C4-2B (cell line): Measurements from ENCODE around the gene JARID2.

ENCODE experiments used
- H3K27ac ChIP-seq: fragments of 450-650 bp; 2 replicates; pipeline ENCODE4 v1.5.1; 2017
- ZFX ChIP-seq: fragments of 450-650 bp; IDR thresholded peaks from 2 replicates; pipeline ENCODE4 v1.6.1; 2017
- TF ChIP-seq, protein P1 (sequence below): fragments of 450-650 bp; conservative IDR thresholded peaks from 2 replicates; pipeline ENCODE4 v1.5.1; 2017; ENCODE audit warnings: mild to moderate bottlenecking

JARID2 gene

GRCh38 chr6:15473741-15474161 lies 227.9 kb downstream of the JARID2 start:
- TF ChIP-seq, protein P1, sequence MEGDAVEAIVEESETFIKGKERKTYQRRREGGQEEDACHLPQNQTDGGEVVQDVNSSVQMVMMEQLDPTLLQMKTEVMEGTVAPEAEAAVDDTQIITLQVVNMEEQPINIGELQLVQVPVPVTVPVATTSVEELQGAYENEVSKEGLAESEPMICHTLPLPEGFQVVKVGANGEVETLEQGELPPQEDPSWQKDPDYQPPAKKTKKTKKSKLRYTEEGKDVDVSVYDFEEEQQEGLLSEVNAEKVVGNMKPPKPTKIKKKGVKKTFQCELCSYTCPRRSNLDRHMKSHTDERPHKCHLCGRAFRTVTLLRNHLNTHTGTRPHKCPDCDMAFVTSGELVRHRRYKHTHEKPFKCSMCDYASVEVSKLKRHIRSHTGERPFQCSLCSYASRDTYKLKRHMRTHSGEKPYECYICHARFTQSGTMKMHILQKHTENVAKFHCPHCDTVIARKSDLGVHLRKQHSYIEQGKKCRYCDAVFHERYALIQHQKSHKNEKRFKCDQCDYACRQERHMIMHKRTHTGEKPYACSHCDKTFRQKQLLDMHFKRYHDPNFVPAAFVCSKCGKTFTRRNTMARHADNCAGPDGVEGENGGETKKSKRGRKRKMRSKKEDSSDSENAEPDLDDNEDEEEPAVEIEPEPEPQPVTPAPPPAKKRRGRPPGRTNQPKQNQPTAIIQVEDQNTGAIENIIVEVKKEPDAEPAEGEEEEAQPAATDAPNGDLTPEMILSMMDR: no peak
- H3K27ac ChIP-seq: no peak overlapping the region

DNA sequence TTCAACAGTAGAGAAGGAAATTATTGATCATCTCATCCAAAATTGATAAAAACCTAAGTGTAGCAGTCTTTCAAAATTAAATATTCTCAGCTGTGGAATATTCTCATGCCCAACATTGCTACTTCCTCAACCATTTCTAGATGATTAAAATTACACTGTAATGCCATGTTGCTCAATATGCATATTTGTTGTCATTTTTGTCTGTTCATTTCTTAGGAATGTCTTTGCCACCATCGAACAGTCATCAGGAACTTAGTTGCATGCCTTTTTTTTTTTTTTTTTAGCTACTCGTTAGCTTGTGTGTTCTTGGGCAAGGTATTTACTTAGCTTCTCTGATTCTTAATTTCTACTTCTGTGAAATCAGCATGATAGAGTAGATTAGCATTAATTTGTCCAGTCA lies 228.3 kb downstream of the JARID2 start:
- no peak overlapping the region for H3K27ac ChIP-seq
- TF ChIP-seq, protein P1: no peak
- no peak for TF ChIP-seq ZFX

DNA sequence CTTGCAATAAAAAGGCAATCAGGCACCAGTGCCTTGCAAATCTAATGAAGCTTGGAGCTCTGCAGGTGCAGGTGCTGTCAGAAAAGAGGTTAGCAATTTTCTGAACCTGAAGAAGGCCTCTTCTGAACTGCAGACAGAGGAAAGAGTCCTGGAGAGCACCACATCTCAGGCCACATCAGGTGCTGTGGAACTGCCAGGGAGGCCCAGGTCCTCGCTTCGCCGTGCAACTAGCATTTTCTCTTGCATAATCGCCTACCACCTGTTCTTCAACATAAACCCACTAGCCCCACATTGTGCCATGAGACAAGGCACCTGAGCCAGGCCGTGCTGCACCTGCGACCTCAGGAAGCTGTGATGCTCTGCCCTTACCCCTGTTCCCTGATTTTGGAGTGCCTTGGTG lies 229.4 kb downstream of the JARID2 start:
- no peak for TF ChIP-seq ZFX
- TF ChIP-seq, protein P1: no peak
- H3K27ac ChIP-seq: no peak overlapping the region

GRCh38 chr6:15475872-15476271 lies 230.0 kb downstream of the JARID2 start:
- no peak overlapping the region for H3K27ac ChIP-seq
- TF ChIP-seq, protein P1: no peak
- no peak for TF ChIP-seq ZFX

GRCh38 chr6:15476631-15477380 lies 230.9 kb downstream of the JARID2 start:
- TF ChIP-seq, protein P1: no peak

DNA sequence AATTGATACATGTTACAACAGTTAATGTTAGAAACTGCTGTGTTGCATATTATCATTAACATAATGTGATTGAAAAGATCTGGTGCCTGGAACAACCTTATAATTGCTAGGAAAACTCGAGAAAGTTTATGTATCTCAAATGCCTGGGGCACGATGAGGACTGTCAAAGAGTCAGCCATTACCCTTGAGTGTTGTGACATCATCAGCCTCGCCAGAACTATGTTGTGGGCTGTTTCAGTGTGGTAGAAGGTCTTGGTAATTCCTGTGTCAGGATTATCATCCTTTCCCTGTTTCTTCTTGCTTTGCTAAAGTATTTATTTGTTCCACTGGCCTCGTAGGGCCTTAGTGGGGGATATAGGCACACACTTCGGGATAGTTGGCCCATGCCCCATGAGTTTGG lies 231.9 kb downstream of the JARID2 start:
- no peak for TF ChIP-seq ZFX
- TF ChIP-seq, protein P1: no peak
- H3K27ac ChIP-seq: no peak overlapping the region

More at GRCh38 chr6:15476631-15477380, 230.9 kb downstream of the JARID2 start:
- H3K27ac ChIP-seq: no peak overlapping the region

GRCh38 chr6:15479761-15480160 lies 233.9 kb downstream of the JARID2 start:
- no peak overlapping the region for H3K27ac ChIP-seq
- TF ChIP-seq, protein P1: no peak
- no peak for TF ChIP-seq ZFX
